GM12878 (cell line): ENCODE results near the gene TPPP3.

Experiments used
- ATF2 ChIP-seq: IDR thresholded peaks from 2 replicates; pipeline ENCODE4 v1.6.1; 2012; ENCODE audit warnings: low read length, inconsistent platforms
- BHLHE40 ChIP-seq, 2 experiments: fragments of 450-650 bp in 1 of 2; IDR thresholded peaks; 2 replicates each; pipeline ENCODE4 v1.6.1; 2011 to 2017; ENCODE audit warnings: low read depth in 2 of 2, borderline replicate concordance in 1 of 2, improper control_type of control experiment in 1 of 2, low read length in 1 of 2, mild to moderate bottlenecking in 1 of 2
- CTCF ChIP-seq, 3 experiments: IDR thresholded peaks in 2 of 3; conservative IDR thresholded peaks in 1 of 3; 2 replicates each; pipeline ENCODE4 v1.5.1; 2011; ENCODE audit warnings: low read depth in 3 of 3, low read length in 3 of 3, mild to moderate bottlenecking in 3 of 3, control low read depth in 2 of 3, moderate library complexity in 2 of 3, inconsistent platforms in 1 of 3, mixed read lengths in 1 of 3; ENCODE audit not compliant: control insufficient read depth in 2 of 3, insufficient read depth in 1 of 3; ENCODE audit errors: extremely low read depth in 1 of 3
- E2F4 ChIP-seq: IDR thresholded peaks from 2 replicates; pipeline ENCODE4 v1.6.1; 2012; ENCODE audit warnings: low read depth, low read length, improper control_type of control experiment
- EGR1 ChIP-seq, 2 experiments: IDR thresholded peaks; 1 replicate in 1 of 2; 2 replicates in 1 of 2; pipeline ENCODE4 v1.6.1; 2011 to 2012; ENCODE audit warnings: low read depth in 2 of 2, low read length in 2 of 2, borderline replicate concordance in 1 of 2, mild to moderate bottlenecking in 1 of 2, moderate library complexity in 1 of 2
- EZH2 ChIP-seq: IDR thresholded peaks from 2 replicates; pipeline ENCODE4 v1.6.1; 2012; ENCODE audit warnings: low read depth, mild to moderate bottlenecking, control low read depth, inconsistent platforms, low read length, borderline replicate concordance; ENCODE audit not compliant: control insufficient read depth
- KDM1A ChIP-seq: fragments of 200-600 bp; sonication (generic); IDR thresholded peaks from 2 replicates; pipeline ENCODE4 v1.6.1; 2016; ENCODE audit warnings: borderline replicate concordance
- NR2C2 ChIP-seq: IDR thresholded peaks from 2 replicates; pipeline ENCODE4 v1.6.1; 2011; ENCODE audit warnings: borderline replicate concordance, low read depth; ENCODE audit not compliant: control insufficient read depth, insufficient read length
- NRF1 ChIP-seq: conservative IDR thresholded peaks from 2 replicates; pipeline ENCODE4 v1.6.1; 2011; ENCODE audit warnings: mild to moderate bottlenecking, low read depth, low read length, improper control_type of control experiment
- PAX8 ChIP-seq: fragments of 450-650 bp; IDR thresholded peaks from 2 replicates; pipeline ENCODE4 v1.6.1; 2017; ENCODE audit warnings: mild to moderate bottlenecking, moderate library complexity
- POLR2AphosphoS5 ChIP-seq: IDR thresholded peaks from 2 replicates; pipeline ENCODE4 v1.6.1; 2011; ENCODE audit warnings: mild to moderate bottlenecking, low read length, inconsistent platforms
- SRF ChIP-seq, 2 experiments: IDR thresholded peaks; 2 replicates each; pipeline ENCODE4 v1.6.1; 2011; ENCODE audit warnings: low read depth in 2 of 2, low read length in 2 of 2, mild to moderate bottlenecking in 1 of 2, moderate library complexity in 1 of 2
- ZBTB33 ChIP-seq: fragments of 450-650 bp; IDR thresholded peaks from 2 replicates; pipeline ENCODE4 v1.6.1; 2017; ENCODE audit warnings: mild to moderate bottlenecking
- ZNF274 ChIP-seq: IDR thresholded peaks from one replicate; pipeline ENCODE4 v1.8.0; 2011; ENCODE audit not compliant: insufficient read length, insufficient read depth

GRCh38 chr16:67398546-67399217, 5.4 kb upstream of the TPPP3 start:
- TF ChIP-seq CTCF (IDR thresholded peaks at IDR 0.05 in 2 of 3, conservative IDR thresholded peaks at IDR 0.05 in 1 of 3; ENCODE audit: control insufficient read depth in 2 of 3, extremely low read depth in 1 of 3, insufficient read depth in 1 of 3, low read depth in 3 of 3, low read length in 3 of 3) (no peak), NR2C2 (no peak), ZBTB33 (no peak), EGR1 (IDR thresholded peaks at IDR 0.05; ENCODE audit: borderline replicate concordance in 1 of 2, low read depth in 2 of 2, low read length in 2 of 2) (no peak), ATF2 (no peak), BHLHE40 (IDR thresholded peaks at IDR 0.05; ENCODE audit: borderline replicate concordance in 1 of 2, low read depth in 2 of 2, low read length in 1 of 2) (no peak), SRF (IDR thresholded peaks at IDR 0.05; ENCODE audit: low read depth in 2 of 2, low read length in 2 of 2) (no peak), POLR2AphosphoS5 (no peak), EZH2 (no peak), NRF1 (no peak), PAX8 (no peak), E2F4 (no peak), ZNF274 (no peak), KDM1A (no peak)
